Measurements from ENCODE around the gene PLAAT4. TPM values are rescaled to one million over a fixed set of nuclear protein-coding genes. Genes with fewer than 3 reads are reported as not detected.

Gene PLAAT4
- total and polyA plus RNA-seq, 2 experiments from 2014 or later: 0.69 to 4.6 TPM

DNA sequence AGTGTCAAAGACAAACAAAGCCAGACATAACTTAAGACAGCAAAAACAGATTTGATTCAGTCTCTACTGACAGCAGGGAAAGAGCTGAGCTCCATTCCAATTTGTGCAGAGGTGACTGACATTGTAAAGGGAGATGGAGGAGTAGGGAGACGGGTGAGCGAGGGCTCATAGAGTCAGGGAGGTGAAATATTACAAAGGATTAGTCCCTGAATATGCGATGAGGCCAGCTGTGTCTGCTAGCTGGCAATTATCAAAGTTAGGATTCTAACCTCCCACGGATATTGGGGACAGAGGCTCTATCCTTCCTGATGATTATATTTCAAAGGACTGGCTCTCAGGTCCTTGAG, 18.2 kb downstream of the PLAAT4 start:
- Histone ChIP-seq H3K9me2 (ENCODE audit: insufficient read depth) (no peaks in the 10 kb centered on the region), H3F3A (replicated peaks; ENCODE audit: low read depth) (no peaks in the 10 kb centered on the region; the same call in 1 of the 2 replicates), H3K27ac (ENCODE audit: low read depth) (no peak overlapping the region), H3K4me1 (ENCODE audit: insufficient read depth) (peaks cover 30% of the 10 kb centered on the region), H4K20me1 (replicated peaks; ENCODE audit: insufficient read depth) (no peaks in the 10 kb centered on the region), H3K4me2 (no peak overlapping the region), H3K4me3 (no peak overlapping the region), H3K36me3 (ENCODE audit: insufficient read depth) (no peaks in the 10 kb centered on the region), H3K79me2 (replicated peaks; ENCODE audit: insufficient read depth) (no peaks in the 10 kb centered on the region), H2AFZ (no peak overlapping the region), H3K27me3 (ENCODE audit: insufficient read depth) (no peaks in the 10 kb centered on the region)
- DNase-seq (ENCODE audit: low spot score): no peak
- TF ChIP-seq, protein P1, sequence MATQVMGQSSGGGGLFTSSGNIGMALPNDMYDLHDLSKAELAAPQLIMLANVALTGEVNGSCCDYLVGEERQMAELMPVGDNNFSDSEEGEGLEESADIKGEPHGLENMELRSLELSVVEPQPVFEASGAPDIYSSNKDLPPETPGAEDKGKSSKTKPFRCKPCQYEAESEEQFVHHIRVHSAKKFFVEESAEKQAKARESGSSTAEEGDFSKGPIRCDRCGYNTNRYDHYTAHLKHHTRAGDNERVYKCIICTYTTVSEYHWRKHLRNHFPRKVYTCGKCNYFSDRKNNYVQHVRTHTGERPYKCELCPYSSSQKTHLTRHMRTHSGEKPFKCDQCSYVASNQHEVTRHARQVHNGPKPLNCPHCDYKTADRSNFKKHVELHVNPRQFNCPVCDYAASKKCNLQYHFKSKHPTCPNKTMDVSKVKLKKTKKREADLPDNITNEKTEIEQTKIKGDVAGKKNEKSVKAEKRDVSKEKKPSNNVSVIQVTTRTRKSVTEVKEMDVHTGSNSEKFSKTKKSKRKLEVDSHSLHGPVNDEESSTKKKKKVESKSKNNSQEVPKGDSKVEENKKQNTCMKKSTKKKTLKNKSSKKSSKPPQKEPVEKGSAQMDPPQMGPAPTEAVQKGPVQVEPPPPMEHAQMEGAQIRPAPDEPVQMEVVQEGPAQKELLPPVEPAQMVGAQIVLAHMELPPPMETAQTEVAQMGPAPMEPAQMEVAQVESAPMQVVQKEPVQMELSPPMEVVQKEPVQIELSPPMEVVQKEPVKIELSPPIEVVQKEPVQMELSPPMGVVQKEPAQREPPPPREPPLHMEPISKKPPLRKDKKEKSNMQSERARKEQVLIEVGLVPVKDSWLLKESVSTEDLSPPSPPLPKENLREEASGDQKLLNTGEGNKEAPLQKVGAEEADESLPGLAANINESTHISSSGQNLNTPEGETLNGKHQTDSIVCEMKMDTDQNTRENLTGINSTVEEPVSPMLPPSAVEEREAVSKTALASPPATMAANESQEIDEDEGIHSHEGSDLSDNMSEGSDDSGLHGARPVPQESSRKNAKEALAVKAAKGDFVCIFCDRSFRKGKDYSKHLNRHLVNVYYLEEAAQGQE (IDR thresholded peaks at IDR 0.05; ENCODE audit: unreplicated experiment): no peak
- TF ChIP-seq, protein P2, sequence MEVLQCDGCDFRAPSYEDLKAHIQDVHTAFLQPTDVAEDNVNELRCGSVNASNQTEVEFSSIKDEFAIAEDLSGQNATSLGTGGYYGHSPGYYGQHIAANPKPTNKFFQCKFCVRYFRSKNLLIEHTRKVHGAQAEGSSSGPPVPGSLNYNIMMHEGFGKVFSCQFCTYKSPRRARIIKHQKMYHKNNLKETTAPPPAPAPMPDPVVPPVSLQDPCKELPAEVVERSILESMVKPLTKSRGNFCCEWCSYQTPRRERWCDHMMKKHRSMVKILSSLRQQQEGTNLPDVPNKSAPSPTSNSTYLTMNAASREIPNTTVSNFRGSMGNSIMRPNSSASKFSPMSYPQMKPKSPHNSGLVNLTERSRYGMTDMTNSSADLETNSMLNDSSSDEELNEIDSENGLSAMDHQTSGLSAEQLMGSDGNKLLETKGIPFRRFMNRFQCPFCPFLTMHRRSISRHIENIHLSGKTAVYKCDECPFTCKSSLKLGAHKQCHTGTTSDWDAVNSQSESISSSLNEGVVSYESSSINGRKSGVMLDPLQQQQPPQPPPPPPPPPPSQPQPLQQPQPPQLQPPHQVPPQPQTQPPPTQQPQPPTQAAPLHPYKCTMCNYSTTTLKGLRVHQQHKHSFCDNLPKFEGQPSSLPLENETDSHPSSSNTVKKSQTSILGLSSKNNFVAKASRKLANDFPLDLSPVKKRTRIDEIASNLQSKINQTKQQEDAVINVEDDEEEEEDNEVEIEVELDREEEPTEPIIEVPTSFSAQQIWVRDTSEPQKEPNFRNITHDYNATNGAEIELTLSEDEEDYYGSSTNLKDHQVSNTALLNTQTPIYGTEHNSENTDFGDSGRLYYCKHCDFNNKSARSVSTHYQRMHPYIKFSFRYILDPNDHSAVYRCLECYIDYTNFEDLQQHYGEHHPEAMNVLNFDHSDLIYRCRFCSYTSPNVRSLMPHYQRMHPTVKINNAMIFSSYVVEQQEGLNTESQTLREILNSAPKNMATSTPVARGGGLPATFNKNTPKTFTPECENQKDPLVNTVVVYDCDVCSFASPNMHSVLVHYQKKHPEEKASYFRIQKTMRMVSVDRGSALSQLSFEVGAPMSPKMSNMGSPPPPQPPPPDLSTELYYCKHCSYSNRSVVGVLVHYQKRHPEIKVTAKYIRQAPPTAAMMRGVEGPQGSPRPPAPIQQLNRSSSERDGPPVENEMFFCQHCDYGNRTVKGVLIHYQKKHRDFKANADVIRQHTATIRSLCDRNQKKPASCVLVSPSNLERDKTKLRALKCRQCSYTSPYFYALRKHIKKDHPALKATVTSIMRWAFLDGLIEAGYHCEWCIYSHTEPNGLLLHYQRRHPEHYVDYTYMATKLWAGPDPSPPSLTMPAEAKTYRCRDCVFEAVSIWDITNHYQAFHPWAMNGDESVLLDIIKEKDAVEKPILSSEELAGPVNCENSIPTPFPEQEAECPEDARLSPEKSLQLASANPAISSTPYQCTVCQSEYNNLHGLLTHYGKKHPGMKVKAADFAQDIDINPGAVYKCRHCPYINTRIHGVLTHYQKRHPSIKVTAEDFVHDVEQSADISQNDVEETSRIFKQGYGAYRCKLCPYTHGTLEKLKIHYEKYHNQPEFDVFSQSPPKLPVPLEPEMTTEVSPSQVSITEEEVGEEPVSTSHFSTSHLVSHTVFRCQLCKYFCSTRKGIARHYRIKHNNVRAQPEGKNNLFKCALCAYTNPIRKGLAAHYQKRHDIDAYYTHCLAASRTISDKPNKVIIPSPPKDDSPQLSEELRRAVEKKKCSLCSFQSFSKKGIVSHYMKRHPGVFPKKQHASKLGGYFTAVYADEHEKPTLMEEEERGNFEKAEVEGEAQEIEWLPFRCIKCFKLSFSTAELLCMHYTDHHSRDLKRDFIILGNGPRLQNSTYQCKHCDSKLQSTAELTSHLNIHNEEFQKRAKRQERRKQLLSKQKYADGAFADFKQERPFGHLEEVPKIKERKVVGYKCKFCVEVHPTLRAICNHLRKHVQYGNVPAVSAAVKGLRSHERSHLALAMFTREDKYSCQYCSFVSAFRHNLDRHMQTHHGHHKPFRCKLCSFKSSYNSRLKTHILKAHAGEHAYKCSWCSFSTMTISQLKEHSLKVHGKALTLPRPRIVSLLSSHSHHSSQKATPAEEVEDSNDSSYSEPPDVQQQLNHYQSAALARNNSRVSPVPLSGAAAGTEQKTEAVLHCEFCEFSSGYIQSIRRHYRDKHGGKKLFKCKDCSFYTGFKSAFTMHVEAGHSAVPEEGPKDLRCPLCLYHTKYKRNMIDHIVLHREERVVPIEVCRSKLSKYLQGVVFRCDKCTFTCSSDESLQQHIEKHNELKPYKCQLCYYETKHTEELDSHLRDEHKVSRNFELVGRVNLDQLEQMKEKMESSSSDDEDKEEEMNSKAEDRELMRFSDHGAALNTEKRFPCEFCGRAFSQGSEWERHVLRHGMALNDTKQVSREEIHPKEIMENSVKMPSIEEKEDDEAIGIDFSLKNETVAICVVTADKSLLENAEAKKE (CRISPR knock-in tag; IDR thresholded peaks at IDR 0.05): no peak
- TF ChIP-seq CREB1 (CRISPR knock-in tag; IDR thresholded peaks at IDR 0.05; ENCODE audit: low read depth): no peak
- no peak for TF ChIP-seq POLR2AphosphoS5 (IDR thresholded peaks at IDR 0.05; ENCODE audit: low read depth)
- TF ChIP-seq EZH2 (IDR thresholded peaks at IDR 0.05; ENCODE audit: low read depth, unreplicated experiment): no peak
- no peak for TF ChIP-seq CTCF (conservative IDR thresholded peaks at IDR 0.05; ENCODE audit: low read depth in 2 of 2)
- no peak for TF ChIP-seq EZH2phosphoT487 (IDR thresholded peaks at IDR 0.05; ENCODE audit: unreplicated experiment)
- no peak for TF ChIP-seq JUNB (IDR thresholded peaks at IDR 0.05; ENCODE audit: unreplicated experiment)
- no peak overlapping the region for H3K4me3 Mint-ChIP-seq
- H3K9me3 Mint-ChIP-seq: no peaks in the 10 kb centered on the region; the same call in 2 of the 3 replicates
- ATAC-seq: no peak
- H3K4me1 Mint-ChIP-seq: peaks cover 18% of the 10 kb centered on the region
- no peaks in the 10 kb centered on the region for H3K36me3 Mint-ChIP-seq (ENCODE audit: low read depth)
- H3K27me3 Mint-ChIP-seq (ENCODE audit: insufficient read depth, low read depth, poor library complexity): peaks cover 12% of the 10 kb centered on the region
- no peak overlapping the region for H3K27ac Mint-ChIP-seq
